NCI-H524 treated with DMSO at 0.1 percent for 48 hours (cell line): ENCODE results near the gene AFP.
"Not testable (repeated sequence)": the region's sequence is repeated elsewhere in the genome, so short reads cannot be mapped to it uniquely, and the experiment has no call there.

Experiments
- DNase-seq: peaks from one replicate; lab custom pipeline; 2025; lab: John Stamatoyannopoulos, UW

Gene AFP

GRCh38 chr4:73435984-73436383 is at the start of gene AFP:
AFP (plus strand) TSS chr4:73436221; CDS start chr4:73436263, 42 bp downstream.
- DNase-seq: no peak

- DNase-seq: no peak
Measured at GRCh38 chr4:73387552-73387951, 48.5 kb upstream of the AFP start.

DNA sequence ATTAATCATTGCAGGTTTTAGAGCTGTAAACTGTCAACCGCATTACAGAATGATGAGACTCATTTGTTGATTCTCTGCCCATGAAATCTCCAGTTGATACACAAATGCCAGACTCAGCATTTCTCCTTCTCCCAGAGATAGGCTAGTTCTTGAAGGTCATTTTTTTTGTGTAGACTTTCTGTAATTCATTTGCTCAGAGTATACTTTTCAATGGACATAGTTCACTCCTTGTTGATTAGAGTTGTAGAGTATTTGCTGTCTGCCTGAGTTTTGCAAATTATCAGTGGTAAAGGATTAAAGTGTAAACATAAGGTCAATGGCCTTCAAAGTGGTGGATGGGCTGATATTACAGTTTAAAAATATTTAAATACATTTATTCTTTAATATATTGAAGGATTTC is 47.1 kb upstream of the AFP start:
- DNase-seq: no peak

DNA sequence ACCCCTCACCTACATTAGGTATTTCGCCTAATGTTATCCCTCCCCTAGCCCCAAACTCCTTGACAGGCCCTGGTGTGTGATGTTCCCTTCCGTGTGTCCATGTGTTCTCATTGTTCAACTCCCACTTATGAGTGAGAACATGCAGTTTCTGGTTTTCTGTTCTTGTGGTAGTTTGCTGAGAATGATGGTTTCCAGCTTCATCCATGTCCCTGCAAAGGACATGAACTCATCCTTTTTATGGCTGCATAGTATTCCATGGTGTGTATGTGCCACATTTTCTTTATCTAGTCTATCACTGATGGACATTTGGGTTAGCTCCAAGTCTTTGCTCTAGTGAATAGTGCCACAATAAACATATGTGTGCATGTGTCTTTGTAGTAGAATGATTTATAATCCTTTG is 46.4 kb upstream of the AFP start:
- DNase-seq: not testable (repeated sequence)

- no peak for DNase-seq
Measured at GRCh38 chr4:73391774-73392173, 44.2 kb upstream of the AFP start.

DNA sequence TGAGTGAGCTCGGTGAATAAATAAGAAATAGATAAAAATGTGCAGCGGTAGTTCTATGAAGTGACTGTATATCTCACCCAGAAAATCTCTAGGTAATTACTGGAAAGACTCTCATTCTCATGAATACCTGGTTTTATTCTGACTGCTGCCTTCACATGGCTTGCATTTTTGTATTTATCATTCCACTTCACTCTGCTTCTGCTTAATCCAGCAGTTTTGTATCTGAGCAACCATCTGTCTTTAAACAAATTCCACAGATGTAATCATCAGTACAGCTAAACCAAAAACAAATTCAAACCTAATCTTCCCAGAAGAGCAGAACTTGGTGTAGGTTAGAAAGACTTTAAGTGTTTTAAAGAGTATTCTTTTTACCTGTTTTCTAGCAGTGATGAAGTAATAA is 43.1 kb upstream of the AFP start:
- no peak for DNase-seq

DNA sequence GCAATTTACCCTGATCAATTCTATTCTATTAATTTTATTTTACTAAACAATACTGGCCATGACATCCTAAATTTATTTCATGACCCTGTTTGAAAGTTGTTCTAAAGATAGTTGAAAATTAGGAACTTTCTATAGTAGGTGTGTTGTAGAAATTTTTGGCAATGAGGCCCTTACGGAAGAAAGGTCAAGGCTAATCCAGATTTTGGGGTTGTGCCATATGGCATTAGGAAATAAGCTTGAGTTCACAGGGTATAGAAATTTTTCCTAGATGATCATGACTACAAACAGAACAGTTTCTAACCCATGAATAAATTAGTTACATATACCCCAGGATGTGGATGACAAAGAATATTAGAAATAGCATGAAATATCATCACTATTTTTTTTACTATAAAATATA is 39.7 kb upstream of the AFP start:
- no peak for DNase-seq

- no peak for DNase-seq
Measured at GRCh38 chr4:73396993-73397972, 38.7 kb upstream of the AFP start.

DNA sequence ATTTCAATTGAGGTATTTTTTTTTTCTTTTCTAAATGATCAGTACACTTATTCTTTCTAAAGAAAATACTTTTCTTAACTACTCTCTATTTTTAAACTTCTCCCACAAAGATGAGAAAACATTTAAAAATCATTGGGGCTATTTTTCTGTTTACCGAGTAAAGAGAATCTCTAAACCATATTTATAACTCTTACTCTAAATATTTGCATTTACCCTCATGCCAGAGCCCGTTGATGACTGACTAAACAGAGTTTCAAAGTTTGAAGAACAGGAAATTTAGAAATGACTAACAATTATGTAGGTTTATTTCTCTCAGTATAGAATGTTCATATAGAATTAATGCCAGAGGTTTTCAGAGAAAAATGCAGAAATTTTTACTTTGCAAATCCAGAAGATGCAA is 34.6 kb upstream of the AFP start:
- DNase-seq: no peak

- no peak for DNase-seq
Measured at GRCh38 chr4:73404042-73404441, 32.0 kb upstream of the AFP start, which contains the start of gene ALB. ALB (plus strand) TSS chr4:73404287; CDS start chr4:73404328, 41 bp downstream.

- no peak for DNase-seq
Measured at GRCh38 chr4:73404457-73404856, 31.6 kb upstream of the AFP start.

DNA sequence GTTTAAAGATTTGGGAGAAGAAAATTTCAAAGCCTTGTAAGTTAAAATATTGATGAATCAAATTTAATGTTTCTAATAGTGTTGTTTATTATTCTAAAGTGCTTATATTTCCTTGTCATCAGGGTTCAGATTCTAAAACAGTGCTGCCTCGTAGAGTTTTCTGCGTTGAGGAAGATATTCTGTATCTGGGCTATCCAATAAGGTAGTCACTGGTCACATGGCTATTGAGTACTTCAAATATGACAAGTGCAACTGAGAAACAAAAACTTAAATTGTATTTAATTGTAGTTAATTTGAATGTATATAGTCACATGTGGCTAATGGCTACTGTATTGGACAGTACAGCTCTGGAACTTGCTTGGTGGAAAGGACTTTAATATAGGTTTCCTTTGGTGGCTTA is 30.9 kb upstream of the AFP start:
- DNase-seq: no peak

DNA sequence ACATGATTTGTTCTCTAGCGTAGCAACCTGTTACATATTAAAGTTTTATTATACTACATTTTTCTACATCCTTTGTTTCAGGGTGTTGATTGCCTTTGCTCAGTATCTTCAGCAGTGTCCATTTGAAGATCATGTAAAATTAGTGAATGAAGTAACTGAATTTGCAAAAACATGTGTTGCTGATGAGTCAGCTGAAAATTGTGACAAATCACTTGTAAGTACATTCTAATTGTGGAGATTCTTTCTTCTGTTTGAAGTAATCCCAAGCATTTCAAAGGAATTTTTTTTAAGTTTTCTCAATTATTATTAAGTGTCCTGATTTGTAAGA is 29.5 kb upstream of the AFP start:
- no peak for DNase-seq

DNA sequence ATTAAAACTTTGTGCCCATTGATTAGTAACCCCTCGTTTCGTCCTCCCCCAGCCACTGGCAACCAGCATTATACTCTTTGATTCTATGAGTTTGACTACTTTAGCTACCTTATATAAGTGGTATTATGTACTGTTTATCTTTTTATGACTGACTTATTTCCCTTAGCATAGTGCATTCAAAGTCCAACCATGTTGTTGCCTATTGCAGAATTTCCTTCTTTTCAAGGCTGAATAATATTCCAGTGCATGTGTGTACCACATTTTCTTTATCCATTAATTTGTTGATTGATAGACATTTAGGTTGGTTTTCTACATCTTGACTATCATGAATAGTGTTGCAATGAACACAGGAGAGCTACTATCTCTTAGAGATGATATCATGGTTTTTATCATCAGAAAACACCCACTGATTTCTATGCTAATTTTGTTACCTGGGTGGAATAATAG is 28.8 kb upstream of the AFP start:
- DNase-seq: no peak

DNA sequence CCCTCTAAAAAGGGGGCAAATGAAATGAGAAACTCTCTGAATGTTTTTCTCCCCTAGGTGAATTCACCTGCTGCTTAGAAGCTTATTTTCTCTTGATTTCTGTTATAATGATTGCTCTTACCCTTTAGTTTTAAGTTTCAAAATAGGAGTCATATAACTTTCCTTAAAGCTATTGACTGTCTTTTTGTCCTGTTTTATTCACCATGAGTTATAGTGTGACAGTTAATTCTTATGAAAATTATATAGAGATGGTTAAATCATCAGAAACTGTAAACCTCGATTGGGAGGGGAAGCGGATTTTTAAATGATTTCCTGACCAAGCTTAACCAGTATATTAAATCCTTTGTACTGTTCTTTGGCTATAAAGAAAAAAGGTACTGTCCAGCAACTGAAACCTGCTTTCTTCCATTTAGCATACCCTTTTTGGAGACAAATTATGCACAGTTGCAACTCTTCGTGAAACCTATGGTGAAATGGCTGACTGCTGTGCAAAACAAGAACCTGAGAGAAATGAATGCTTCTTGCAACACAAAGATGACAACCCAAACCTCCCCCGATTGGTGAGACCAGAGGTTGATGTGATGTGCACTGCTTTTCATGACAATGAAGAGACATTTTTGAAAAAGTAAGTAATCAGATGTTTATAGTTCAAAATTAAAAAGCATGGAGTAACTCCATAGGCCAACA is 27.7 kb upstream of the AFP start:
- no peak for DNase-seq

GRCh38 chr4:73409012-73409862 is 26.8 kb upstream of the AFP start:
- no peak for DNase-seq

DNA sequence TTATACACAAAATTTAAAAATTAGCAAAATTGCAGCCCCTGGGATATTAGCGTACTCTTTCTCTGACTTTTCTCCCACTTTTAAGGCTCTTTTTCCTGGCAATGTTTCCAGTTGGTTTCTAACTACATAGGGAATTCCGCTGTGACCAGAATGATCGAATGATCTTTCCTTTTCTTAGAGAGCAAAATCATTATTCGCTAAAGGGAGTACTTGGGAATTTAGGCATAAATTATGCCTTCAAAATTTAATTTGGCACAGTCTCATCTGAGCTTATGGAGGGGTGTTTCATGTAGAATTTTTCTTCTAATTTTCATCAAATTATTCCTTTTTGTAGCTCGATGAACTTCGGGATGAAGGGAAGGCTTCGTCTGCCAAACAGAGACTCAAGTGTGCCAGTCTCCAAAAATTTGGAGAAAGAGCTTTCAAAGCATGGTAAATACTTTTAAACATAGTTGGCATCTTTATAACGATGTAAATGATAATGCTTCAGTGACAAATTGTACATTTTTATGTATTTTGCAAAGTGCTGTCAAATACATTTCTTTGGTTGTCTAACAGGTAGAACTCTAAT is 26.0 kb upstream of the AFP start:
- DNase-seq: no peak

- DNase-seq: no peak
Measured at GRCh38 chr4:73410916-73411730, 24.9 kb upstream of the AFP start.

DNA sequence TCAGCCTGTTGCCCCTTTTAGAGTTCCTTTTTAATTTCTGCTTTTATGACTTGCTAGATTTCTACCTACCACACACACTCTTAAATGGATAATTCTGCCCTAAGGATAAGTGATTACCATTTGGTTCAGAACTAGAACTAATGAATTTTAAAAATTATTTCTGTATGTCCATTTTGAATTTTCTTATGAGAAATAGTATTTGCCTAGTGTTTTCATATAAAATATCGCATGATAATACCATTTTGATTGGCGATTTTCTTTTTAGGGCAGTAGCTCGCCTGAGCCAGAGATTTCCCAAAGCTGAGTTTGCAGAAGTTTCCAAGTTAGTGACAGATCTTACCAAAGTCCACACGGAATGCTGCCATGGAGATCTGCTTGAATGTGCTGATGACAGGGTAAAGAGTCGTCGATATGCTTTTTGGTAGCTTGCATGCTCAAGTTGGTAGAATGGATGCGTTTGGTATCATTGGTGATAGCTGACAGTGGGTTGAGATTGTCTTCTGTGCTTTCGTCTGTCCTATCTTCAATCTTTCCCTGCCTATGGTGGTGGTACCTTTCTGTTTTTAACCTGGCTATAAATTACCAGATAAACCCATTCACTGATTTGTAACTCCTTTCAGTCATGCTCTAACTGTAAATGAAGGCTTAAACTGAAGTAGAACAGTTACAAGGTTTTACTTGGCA is 24.1 kb upstream of the AFP start:
- DNase-seq: no peak

GRCh38 chr4:73413294-73413755 is 22.7 kb upstream of the AFP start:
- DNase-seq: no peak

GRCh38 chr4:73414936-73415271 is 21.1 kb upstream of the AFP start:
- no peak for DNase-seq
